ENCODE results near the gene MEF2D.

Gene MEF2D

GRCh38 chr1:156452907-156453306 is 47.7 kb downstream of the MEF2D start:
- TF ChIP-seq CTCF (IDR thresholded peaks at IDR 0.05; ENCODE audit: low read depth, low read length), result no peak
- H3K4me3 ChIP-seq (replicated peaks in 1 of 2; ENCODE audit: low read depth in 2 of 2, low read length in 2 of 2), result no peak overlapping the region
- DNase-seq (ENCODE audit: low read depth in 2 of 2), result no peak

DNA sequence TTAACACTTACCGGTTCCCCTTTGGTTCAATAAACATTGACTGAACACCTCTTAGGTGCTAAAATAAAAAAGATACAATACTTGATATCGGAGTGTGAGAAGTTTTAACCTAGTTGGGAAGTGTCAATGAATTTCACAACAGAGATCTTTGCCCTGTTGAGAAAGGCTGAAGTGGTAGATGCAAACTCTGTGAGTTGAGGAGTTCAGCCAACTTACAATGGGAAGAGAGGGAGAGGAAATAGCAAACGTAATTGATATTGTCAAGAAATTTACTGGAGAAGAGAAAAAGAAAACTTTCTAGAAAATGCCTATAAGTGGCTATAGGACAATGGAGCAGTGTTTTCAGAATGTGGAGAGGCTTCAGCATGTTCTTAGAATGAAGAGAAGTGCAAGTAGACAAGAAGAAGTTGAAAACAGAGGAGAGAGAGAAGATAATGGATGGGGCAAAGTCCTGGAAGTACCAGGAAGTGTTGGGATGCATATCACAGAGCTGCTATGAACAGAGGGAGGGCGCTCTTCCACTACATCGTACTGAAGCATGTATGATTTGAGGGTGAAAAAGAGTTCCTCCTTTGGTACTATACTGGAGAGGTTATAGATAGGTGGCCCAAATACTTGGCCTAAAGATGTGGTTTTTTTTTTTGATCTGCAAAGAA is 48.9 kb downstream of the MEF2D start:
- no peak for TF ChIP-seq CTCF (IDR thresholded peaks at IDR 0.05; ENCODE audit: low read depth, low read length)
- DNase-seq (ENCODE audit: low read depth in 2 of 2), result no peak
- no peak overlapping the region for H3K4me3 ChIP-seq (replicated peaks in 1 of 2; ENCODE audit: low read depth in 2 of 2, low read length in 2 of 2)

GRCh38 chr1:156448134-156448967 is 52.2 kb downstream of the MEF2D start:
- no peak for TF ChIP-seq CTCF (IDR thresholded peaks at IDR 0.05; ENCODE audit: low read depth, low read length)
- no peak for DNase-seq (ENCODE audit: low read depth in 2 of 2)
- no peak overlapping the region for H3K4me3 ChIP-seq (replicated peaks in 1 of 2; ENCODE audit: low read depth in 2 of 2, low read length in 2 of 2)

- no peak overlapping the region for H3K4me3 ChIP-seq (replicated peaks in 1 of 2; ENCODE audit: low read depth in 2 of 2, low read length in 2 of 2)
- peak; percentile 96 for TF ChIP-seq CTCF (IDR thresholded peaks at IDR 0.05; ENCODE audit: low read depth, low read length)
- peak; percentile 86 to 88 for DNase-seq (ENCODE audit: low read depth in 2 of 2)
These were observed 54.7 kb downstream of the MEF2D start for GRCh38 chr1:156445789-156446263.

- peak; percentile 36 for TF ChIP-seq CTCF (IDR thresholded peaks at IDR 0.05; ENCODE audit: low read depth, low read length)
These were observed 56.1 kb downstream of the MEF2D start for GRCh38 chr1:156444407-156445001.

DNA sequence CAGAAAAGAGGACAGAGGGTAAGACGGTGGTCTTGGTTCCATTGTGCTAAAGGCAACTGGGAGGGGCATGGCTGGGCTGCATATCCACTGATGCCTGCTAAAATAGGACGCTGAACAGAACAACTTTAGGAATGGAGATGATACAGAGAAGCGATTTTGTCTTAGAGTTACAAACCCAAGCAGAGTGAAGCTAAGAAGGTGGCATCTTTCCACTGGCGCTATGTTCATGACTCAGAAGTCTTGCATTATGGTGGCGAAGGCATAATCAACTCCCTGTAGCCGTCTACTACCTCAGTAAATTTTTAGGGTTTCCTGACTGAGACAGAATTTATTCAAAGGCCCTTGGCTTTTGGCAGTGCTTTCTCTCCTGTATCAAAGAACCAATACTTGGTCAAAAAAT is 57.3 kb downstream of the MEF2D start:
- no peak overlapping the region for H3K4me3 ChIP-seq (replicated peaks in 1 of 2; ENCODE audit: low read depth in 2 of 2, low read length in 2 of 2)
- DNase-seq (ENCODE audit: low read depth in 2 of 2), result no peak
- TF ChIP-seq CTCF (IDR thresholded peaks at IDR 0.05; ENCODE audit: low read depth, low read length), result no peak

More at GRCh38 chr1:156444407-156445001, 56.1 kb downstream of the MEF2D start:
- no peak overlapping the region for H3K4me3 ChIP-seq (replicated peaks in 1 of 2; ENCODE audit: low read depth in 2 of 2, low read length in 2 of 2)
- DNase-seq (ENCODE audit: low read depth in 2 of 2), result peak; percentile 27 to 48
